ENCODE results near the gene CD151. TPM values are rescaled to one million over a fixed set of nuclear protein-coding genes. Genes with fewer than 3 reads are reported as not detected.

The CD151 gene
- total and polyA plus RNA-seq, 2 experiments from 2014 or later: 62.9 to 109 TPM

DNA sequence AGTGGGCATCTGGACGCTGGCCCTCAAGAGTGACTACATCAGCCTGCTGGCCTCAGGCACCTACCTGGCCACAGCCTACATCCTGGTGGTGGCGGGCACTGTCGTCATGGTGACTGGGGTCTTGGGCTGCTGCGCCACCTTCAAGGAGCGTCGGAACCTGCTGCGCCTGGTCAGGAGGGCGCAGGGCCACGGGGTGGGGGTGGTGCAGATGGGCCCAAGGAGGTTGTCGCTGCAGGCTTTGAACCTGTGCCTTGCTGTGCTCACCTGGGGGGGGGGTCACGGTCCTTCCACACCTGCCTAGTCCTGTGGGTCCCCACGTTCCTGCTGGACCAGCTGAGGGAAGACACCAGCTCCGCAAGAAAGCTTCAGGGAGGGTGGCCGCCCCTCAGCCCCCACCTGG is 3.5 kb downstream of the CD151 start:
- Histone ChIP-seq H3F3A (replicated peaks; ENCODE audit: low read depth) (peaks cover 33% of the 10 kb centered on the region), H4K20me1 (replicated peaks; ENCODE audit: insufficient read depth) (peaks cover 30% of the 10 kb centered on the region), H2AFZ (no peak overlapping the region), H3K4me3 (no peak overlapping the region), H3K27me3 (ENCODE audit: insufficient read depth) (peaks cover 11% of the 10 kb centered on the region), H3K9me2 (ENCODE audit: insufficient read depth) (no peaks in the 10 kb centered on the region), H3K27ac (ENCODE audit: low read depth) (no peak overlapping the region), H3K79me2 (replicated peaks; ENCODE audit: insufficient read depth) (peaks cover 13% of the 10 kb centered on the region), H3K4me2 (no peak overlapping the region), H3K36me3 (ENCODE audit: insufficient read depth) (peaks cover 6% of the 10 kb centered on the region; the same call in 1 of the 2 replicates), H3K4me1 (ENCODE audit: insufficient read depth) (peaks cover 21% of the 10 kb centered on the region)
- TF ChIP-seq, protein P1, sequence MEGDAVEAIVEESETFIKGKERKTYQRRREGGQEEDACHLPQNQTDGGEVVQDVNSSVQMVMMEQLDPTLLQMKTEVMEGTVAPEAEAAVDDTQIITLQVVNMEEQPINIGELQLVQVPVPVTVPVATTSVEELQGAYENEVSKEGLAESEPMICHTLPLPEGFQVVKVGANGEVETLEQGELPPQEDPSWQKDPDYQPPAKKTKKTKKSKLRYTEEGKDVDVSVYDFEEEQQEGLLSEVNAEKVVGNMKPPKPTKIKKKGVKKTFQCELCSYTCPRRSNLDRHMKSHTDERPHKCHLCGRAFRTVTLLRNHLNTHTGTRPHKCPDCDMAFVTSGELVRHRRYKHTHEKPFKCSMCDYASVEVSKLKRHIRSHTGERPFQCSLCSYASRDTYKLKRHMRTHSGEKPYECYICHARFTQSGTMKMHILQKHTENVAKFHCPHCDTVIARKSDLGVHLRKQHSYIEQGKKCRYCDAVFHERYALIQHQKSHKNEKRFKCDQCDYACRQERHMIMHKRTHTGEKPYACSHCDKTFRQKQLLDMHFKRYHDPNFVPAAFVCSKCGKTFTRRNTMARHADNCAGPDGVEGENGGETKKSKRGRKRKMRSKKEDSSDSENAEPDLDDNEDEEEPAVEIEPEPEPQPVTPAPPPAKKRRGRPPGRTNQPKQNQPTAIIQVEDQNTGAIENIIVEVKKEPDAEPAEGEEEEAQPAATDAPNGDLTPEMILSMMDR (conservative IDR thresholded peaks at IDR 0.05; ENCODE audit: low read depth in 2 of 2): no peak
- TF ChIP-seq STAT1 (IDR thresholded peaks at IDR 0.05; ENCODE audit: unreplicated experiment) (no peak), CREB1 (CRISPR knock-in tag; IDR thresholded peaks at IDR 0.05; ENCODE audit: low read depth) (no peak), ZNF331 (CRISPR knock-in tag; IDR thresholded peaks at IDR 0.05; ENCODE audit: low read depth) (no peak), EZH2 (IDR thresholded peaks at IDR 0.05; ENCODE audit: low read depth, unreplicated experiment) (no peak), POLR2AphosphoS5 (IDR thresholded peaks at IDR 0.05; ENCODE audit: low read depth) (no peak), JUNB (IDR thresholded peaks at IDR 0.05; ENCODE audit: unreplicated experiment) (no peak), EZH2phosphoT487 (IDR thresholded peaks at IDR 0.05; ENCODE audit: unreplicated experiment) (no peak), NANOG (IDR thresholded peaks at IDR 0.05; ENCODE audit: borderline replicate concordance) (no peak), ZNF114 (CRISPR knock-in tag; IDR thresholded peaks at IDR 0.05) (no peak)
- TF ChIP-seq, protein P2, sequence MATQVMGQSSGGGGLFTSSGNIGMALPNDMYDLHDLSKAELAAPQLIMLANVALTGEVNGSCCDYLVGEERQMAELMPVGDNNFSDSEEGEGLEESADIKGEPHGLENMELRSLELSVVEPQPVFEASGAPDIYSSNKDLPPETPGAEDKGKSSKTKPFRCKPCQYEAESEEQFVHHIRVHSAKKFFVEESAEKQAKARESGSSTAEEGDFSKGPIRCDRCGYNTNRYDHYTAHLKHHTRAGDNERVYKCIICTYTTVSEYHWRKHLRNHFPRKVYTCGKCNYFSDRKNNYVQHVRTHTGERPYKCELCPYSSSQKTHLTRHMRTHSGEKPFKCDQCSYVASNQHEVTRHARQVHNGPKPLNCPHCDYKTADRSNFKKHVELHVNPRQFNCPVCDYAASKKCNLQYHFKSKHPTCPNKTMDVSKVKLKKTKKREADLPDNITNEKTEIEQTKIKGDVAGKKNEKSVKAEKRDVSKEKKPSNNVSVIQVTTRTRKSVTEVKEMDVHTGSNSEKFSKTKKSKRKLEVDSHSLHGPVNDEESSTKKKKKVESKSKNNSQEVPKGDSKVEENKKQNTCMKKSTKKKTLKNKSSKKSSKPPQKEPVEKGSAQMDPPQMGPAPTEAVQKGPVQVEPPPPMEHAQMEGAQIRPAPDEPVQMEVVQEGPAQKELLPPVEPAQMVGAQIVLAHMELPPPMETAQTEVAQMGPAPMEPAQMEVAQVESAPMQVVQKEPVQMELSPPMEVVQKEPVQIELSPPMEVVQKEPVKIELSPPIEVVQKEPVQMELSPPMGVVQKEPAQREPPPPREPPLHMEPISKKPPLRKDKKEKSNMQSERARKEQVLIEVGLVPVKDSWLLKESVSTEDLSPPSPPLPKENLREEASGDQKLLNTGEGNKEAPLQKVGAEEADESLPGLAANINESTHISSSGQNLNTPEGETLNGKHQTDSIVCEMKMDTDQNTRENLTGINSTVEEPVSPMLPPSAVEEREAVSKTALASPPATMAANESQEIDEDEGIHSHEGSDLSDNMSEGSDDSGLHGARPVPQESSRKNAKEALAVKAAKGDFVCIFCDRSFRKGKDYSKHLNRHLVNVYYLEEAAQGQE (IDR thresholded peaks at IDR 0.05; ENCODE audit: unreplicated experiment): no peak
- TF ChIP-seq, protein P3, sequence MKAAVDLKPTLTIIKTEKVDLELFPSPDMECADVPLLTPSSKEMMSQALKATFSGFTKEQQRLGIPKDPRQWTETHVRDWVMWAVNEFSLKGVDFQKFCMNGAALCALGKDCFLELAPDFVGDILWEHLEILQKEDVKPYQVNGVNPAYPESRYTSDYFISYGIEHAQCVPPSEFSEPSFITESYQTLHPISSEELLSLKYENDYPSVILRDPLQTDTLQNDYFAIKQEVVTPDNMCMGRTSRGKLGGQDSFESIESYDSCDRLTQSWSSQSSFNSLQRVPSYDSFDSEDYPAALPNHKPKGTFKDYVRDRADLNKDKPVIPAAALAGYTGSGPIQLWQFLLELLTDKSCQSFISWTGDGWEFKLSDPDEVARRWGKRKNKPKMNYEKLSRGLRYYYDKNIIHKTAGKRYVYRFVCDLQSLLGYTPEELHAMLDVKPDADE (IDR thresholded peaks at IDR 0.05): no peak
- TF ChIP-seq, protein P4, sequence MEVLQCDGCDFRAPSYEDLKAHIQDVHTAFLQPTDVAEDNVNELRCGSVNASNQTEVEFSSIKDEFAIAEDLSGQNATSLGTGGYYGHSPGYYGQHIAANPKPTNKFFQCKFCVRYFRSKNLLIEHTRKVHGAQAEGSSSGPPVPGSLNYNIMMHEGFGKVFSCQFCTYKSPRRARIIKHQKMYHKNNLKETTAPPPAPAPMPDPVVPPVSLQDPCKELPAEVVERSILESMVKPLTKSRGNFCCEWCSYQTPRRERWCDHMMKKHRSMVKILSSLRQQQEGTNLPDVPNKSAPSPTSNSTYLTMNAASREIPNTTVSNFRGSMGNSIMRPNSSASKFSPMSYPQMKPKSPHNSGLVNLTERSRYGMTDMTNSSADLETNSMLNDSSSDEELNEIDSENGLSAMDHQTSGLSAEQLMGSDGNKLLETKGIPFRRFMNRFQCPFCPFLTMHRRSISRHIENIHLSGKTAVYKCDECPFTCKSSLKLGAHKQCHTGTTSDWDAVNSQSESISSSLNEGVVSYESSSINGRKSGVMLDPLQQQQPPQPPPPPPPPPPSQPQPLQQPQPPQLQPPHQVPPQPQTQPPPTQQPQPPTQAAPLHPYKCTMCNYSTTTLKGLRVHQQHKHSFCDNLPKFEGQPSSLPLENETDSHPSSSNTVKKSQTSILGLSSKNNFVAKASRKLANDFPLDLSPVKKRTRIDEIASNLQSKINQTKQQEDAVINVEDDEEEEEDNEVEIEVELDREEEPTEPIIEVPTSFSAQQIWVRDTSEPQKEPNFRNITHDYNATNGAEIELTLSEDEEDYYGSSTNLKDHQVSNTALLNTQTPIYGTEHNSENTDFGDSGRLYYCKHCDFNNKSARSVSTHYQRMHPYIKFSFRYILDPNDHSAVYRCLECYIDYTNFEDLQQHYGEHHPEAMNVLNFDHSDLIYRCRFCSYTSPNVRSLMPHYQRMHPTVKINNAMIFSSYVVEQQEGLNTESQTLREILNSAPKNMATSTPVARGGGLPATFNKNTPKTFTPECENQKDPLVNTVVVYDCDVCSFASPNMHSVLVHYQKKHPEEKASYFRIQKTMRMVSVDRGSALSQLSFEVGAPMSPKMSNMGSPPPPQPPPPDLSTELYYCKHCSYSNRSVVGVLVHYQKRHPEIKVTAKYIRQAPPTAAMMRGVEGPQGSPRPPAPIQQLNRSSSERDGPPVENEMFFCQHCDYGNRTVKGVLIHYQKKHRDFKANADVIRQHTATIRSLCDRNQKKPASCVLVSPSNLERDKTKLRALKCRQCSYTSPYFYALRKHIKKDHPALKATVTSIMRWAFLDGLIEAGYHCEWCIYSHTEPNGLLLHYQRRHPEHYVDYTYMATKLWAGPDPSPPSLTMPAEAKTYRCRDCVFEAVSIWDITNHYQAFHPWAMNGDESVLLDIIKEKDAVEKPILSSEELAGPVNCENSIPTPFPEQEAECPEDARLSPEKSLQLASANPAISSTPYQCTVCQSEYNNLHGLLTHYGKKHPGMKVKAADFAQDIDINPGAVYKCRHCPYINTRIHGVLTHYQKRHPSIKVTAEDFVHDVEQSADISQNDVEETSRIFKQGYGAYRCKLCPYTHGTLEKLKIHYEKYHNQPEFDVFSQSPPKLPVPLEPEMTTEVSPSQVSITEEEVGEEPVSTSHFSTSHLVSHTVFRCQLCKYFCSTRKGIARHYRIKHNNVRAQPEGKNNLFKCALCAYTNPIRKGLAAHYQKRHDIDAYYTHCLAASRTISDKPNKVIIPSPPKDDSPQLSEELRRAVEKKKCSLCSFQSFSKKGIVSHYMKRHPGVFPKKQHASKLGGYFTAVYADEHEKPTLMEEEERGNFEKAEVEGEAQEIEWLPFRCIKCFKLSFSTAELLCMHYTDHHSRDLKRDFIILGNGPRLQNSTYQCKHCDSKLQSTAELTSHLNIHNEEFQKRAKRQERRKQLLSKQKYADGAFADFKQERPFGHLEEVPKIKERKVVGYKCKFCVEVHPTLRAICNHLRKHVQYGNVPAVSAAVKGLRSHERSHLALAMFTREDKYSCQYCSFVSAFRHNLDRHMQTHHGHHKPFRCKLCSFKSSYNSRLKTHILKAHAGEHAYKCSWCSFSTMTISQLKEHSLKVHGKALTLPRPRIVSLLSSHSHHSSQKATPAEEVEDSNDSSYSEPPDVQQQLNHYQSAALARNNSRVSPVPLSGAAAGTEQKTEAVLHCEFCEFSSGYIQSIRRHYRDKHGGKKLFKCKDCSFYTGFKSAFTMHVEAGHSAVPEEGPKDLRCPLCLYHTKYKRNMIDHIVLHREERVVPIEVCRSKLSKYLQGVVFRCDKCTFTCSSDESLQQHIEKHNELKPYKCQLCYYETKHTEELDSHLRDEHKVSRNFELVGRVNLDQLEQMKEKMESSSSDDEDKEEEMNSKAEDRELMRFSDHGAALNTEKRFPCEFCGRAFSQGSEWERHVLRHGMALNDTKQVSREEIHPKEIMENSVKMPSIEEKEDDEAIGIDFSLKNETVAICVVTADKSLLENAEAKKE (CRISPR knock-in tag; IDR thresholded peaks at IDR 0.05): no peak
- DNase-seq (ENCODE audit: low spot score) (no peak), ATAC-seq (no peak)
- Mint-ChIP-seq H3K27me3 (ENCODE audit: insufficient read depth, low read depth, poor library complexity) (peaks cover 39% of the 10 kb centered on the region), H3K4me1 (peaks cover 35% of the 10 kb centered on the region), H3K27ac (no peak overlapping the region), H3K4me3 (no peak overlapping the region), H3K36me3 (ENCODE audit: low read depth) (peaks cover 36% of the 10 kb centered on the region), H3K9me3 (no peaks in the 10 kb centered on the region)
